DOHH2 (cell line): ENCODE data around the gene DIP2B.

Experiments
- H3F3A ChIP-seq: fragments of 200-600 bp; sonication (generic), shearing (Covaris generic); 2 replicates; pipeline ENCODE4 v1.6.0; 2016; ENCODE audit warnings: antibody characterized with exemption, mild to moderate bottlenecking; ENCODE audit not compliant: control insufficient read depth, insufficient read depth
- H3K27ac ChIP-seq: fragments of 200-600 bp; sonication (generic); 2 replicates; pipeline ENCODE4 v1.5.1; 2014; ENCODE audit warnings: low read depth, mild to moderate bottlenecking, low read length, moderate library complexity
- H3K27me3 ChIP-seq: fragments of 200-600 bp; sonication (generic); 2 replicates; pipeline ENCODE4 v1.6.1; 2014; ENCODE audit warnings: mild to moderate bottlenecking, low read length, mixed read lengths; ENCODE audit not compliant: control insufficient read depth
- H3K36me3 ChIP-seq: fragments of 200-600 bp; sonication (generic); 2 replicates; pipeline ENCODE4 v1.6.1; 2014; ENCODE audit warnings: mild to moderate bottlenecking, low read length, moderate library complexity, mixed read lengths; ENCODE audit not compliant: control insufficient read depth
- H3K4me1 ChIP-seq: fragments of 200-600 bp; sonication (generic); 2 replicates; pipeline ENCODE4 v1.6.1; 2014; ENCODE audit warnings: mild to moderate bottlenecking, low read length, mixed read lengths; ENCODE audit not compliant: control insufficient read depth
- H3K4me2 ChIP-seq: fragments of 200-600 bp; sonication (generic); 2 replicates; pipeline ENCODE4 v1.6.0; 2014; ENCODE audit warnings: mild to moderate bottlenecking, low read length, moderate library complexity
- H3K4me3 ChIP-seq: fragments of 200-600 bp; sonication (generic); 2 replicates; pipeline ENCODE4 v1.5.1; 2014; ENCODE audit warnings: mild to moderate bottlenecking, low read length, mixed read lengths
- H3K79me2 ChIP-seq: fragments of 200-600 bp; sonication (generic); 2 replicates; pipeline ENCODE4 v1.6.1; 2014; ENCODE audit warnings: mild to moderate bottlenecking, low read length, mixed read lengths; ENCODE audit not compliant: control insufficient read depth
- H3K9me2 ChIP-seq: fragments of 200-600 bp; sonication (generic); replicated peaks from 2 replicates; pipeline ENCODE4 v1.6.1; 2014; ENCODE audit warnings: mild to moderate bottlenecking, low read length, mixed read lengths; ENCODE audit not compliant: control insufficient read depth
- H3K9me3 ChIP-seq: fragments of 200-600 bp; sonication (generic); 2 replicates; pipeline ENCODE4 v1.6.1; 2014; ENCODE audit warnings: antibody characterized with exemption, low read length, mixed read lengths; ENCODE audit not compliant: control insufficient read depth, insufficient read depth
- H4K20me1 ChIP-seq: fragments of 200-600 bp; sonication (generic); 2 replicates; pipeline ENCODE4 v1.6.0; 2014; ENCODE audit warnings: low read depth, mild to moderate bottlenecking, antibody characterized with exemption, low read length, moderate library complexity; ENCODE audit not compliant: control insufficient read depth, insufficient read depth
- EZH2phosphoT487 ChIP-seq: fragments of 200-600 bp; sonication (generic); IDR thresholded peaks from 2 replicates; pipeline ENCODE4 v1.6.1; 2017; ENCODE audit warnings: borderline replicate concordance, mild to moderate bottlenecking, antibody characterized with exemption, low read length, moderate library complexity, mixed read lengths
- TF ChIP-seq, protein P1 (sequence below): fragments of 200-600 bp; sonication (generic); IDR thresholded peaks from one replicate; pipeline ENCODE4 v1.5.1; 2014; ENCODE audit warnings: antibody characterized with exemption, mild to moderate bottlenecking, low read depth, low read length; ENCODE audit not compliant: poor library complexity, severe bottlenecking

Gene DIP2B

DNA sequence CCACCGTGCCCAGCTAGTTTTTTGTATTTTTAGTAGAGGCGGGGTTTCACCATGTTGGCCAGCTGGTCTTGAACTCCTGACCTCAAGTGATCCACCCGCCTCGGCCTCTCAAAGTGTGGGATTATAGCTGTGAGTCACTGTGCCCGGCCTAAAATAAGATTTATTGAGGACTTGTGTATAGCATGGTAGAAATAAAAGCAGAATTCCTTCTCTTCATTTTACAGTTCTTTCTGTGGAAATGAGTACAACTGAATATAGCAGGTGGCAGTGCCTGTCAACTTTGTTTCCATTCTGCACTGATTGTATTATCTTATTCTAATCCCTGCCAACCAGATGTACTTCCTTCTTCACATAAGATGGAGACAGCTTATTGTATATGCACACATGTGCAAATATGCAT is 41.0 kb downstream of the DIP2B start:
- no peaks in the 10 kb centered on the region for H3K9me2 ChIP-seq
- H3K4me2 ChIP-seq: no peak overlapping the region
- H3K4me3 ChIP-seq: no peak overlapping the region
- H3K79me2 ChIP-seq: peaks cover 3% of the 10 kb centered on the region; the same call in 1 of the 2 replicates
- H4K20me1 ChIP-seq: no peaks in the 10 kb centered on the region
- no peaks in the 10 kb centered on the region for H3K27me3 ChIP-seq
- H3K27ac ChIP-seq: no peak overlapping the region
- no peaks in the 10 kb centered on the region for H3F3A ChIP-seq
- no peaks in the 10 kb centered on the region for H3K9me3 ChIP-seq
- no peaks in the 10 kb centered on the region; the same call in 1 of the 2 replicates for H3K4me1 ChIP-seq
- H3K36me3 ChIP-seq: no peaks in the 10 kb centered on the region
- TF ChIP-seq EZH2phosphoT487: no peak
- TF ChIP-seq, protein P1, sequence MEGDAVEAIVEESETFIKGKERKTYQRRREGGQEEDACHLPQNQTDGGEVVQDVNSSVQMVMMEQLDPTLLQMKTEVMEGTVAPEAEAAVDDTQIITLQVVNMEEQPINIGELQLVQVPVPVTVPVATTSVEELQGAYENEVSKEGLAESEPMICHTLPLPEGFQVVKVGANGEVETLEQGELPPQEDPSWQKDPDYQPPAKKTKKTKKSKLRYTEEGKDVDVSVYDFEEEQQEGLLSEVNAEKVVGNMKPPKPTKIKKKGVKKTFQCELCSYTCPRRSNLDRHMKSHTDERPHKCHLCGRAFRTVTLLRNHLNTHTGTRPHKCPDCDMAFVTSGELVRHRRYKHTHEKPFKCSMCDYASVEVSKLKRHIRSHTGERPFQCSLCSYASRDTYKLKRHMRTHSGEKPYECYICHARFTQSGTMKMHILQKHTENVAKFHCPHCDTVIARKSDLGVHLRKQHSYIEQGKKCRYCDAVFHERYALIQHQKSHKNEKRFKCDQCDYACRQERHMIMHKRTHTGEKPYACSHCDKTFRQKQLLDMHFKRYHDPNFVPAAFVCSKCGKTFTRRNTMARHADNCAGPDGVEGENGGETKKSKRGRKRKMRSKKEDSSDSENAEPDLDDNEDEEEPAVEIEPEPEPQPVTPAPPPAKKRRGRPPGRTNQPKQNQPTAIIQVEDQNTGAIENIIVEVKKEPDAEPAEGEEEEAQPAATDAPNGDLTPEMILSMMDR: no peak

DNA sequence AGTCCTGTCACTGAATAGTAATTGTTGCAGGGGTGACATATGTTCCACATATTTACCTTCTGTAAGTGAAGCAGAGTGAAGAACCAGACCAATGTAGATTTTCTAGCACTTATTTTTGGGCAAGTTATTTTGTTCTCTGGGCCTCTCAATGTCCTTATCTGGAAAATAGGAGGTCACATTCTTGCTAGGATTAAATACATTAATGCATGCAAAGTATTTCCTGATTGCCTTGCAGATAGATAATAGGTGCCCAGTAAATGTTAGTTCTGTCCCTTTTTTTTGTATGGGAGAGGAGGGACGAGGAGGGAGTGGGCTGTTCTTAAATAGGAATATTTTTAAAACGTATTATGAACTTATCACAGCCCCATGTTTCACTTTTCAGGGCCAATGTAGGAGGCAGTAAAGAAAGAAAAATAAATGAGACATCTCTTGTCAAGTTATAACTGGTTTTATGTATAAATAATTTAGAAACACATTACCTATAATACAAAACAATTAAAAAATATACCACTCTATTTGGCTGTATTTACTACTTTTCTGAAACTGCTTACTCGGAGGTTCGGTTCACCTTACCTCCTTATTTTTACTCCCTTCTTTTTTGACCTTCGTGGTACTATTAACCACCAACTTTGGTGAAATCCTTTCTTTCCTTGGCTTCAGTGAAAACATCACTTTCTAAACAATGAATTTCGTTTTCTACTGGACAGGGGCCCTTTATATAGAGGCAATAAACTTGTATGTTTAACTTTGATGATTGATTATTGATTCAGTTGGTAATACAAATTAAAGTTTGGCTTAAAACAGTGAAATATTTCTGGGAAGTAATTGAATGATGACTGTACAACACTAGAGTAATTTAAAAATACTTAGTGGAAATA is 41.9 kb downstream of the DIP2B start:
- Histone ChIP-seq H3K4me1 (peaks cover 3% of the 10 kb centered on the region), H3F3A (no peaks in the 10 kb centered on the region), H3K27me3 (no peaks in the 10 kb centered on the region), H3K4me3 (no peak overlapping the region), H3K79me2 (peaks cover 6% of the 10 kb centered on the region; the same call in 1 of the 2 replicates), H3K9me2 (no peaks in the 10 kb centered on the region), H3K36me3 (no peaks in the 10 kb centered on the region), H3K4me2 (no peak overlapping the region), H4K20me1 (no peaks in the 10 kb centered on the region), H3K27ac (no peak overlapping the region), H3K9me3 (no peaks in the 10 kb centered on the region)
- no peak for TF ChIP-seq EZH2phosphoT487
- TF ChIP-seq, protein P1: no peak

DNA sequence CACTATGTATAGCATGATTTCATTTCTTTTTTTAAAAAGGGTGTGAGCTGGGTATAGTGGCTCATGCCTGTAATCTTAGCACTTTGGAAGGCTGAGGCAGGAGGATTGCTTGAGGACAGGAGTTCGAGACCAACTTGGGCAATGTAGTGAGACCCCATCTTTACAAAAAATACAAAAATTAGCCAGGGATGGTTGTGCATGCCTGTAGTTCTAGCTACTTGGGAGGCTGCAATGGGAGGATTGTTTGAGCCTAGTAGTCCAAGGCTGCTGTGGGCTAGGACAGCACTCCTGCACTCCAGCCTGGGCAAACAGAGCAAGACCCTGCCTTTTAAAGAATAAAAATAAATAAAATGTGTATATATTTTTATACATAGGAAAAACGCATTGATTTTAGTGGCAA is 43.0 kb downstream of the DIP2B start:
- Histone ChIP-seq H3K79me2 (peaks cover 6% of the 10 kb centered on the region; the same call in 1 of the 2 replicates), H3K27ac (no peak overlapping the region), H3F3A (no peaks in the 10 kb centered on the region), H3K27me3 (no peaks in the 10 kb centered on the region), H4K20me1 (no peaks in the 10 kb centered on the region), H3K36me3 (no peaks in the 10 kb centered on the region), H3K9me2 (no peaks in the 10 kb centered on the region), H3K4me1 (peaks cover 7% of the 10 kb centered on the region), H3K4me2 (no peak overlapping the region), H3K4me3 (no peak overlapping the region), H3K9me3 (no peaks in the 10 kb centered on the region)
- no peak for TF ChIP-seq EZH2phosphoT487

DNA sequence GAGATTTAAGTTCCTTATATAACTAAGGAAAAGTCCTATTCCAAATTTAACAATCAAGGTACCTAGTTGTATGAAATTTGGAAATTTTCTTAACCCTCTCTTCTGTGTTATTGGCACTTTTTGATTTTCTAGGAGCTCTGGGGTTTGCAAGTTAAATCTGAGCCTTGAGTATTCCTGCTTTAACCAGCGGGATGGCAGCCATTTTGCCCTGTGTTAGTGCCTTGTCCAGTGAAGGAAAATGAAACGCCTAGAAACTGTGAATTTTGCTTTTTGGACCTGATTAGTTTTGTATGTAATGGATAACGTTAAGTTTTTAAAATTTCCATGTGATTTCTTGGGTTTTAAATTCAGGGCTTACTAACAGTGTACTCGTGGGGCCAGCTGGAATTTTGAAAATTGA is 45.1 kb downstream of the DIP2B start:
- no peaks in the 10 kb centered on the region for H3K9me2 ChIP-seq
- no peak overlapping the region for H3K4me3 ChIP-seq
- H3K36me3 ChIP-seq: no peaks in the 10 kb centered on the region
- TF ChIP-seq EZH2phosphoT487: no peak
- TF ChIP-seq, protein P1: no peak
- H3K27me3 ChIP-seq: no peaks in the 10 kb centered on the region
- no peaks in the 10 kb centered on the region for H3K9me3 ChIP-seq
- H3K4me1 ChIP-seq: peaks cover 7% of the 10 kb centered on the region
- no peaks in the 10 kb centered on the region for H4K20me1 ChIP-seq
- H3K27ac ChIP-seq: no peak overlapping the region
- H3K4me2 ChIP-seq: no peak overlapping the region
- no peaks in the 10 kb centered on the region for H3F3A ChIP-seq
- H3K79me2 ChIP-seq: peaks cover 9% of the 10 kb centered on the region; the same call in 1 of the 2 replicates
